ENCODE results near the gene RRP36. TPM values are rescaled to one million over a fixed set of nuclear protein-coding genes. Genes with fewer than 3 reads are reported as not detected.

The RRP36 gene
- total RNA-seq, 3 donors from 2014 or later = 98.1 to 103 (median 100) TPM

- Mint-ChIP-seq H3K4me1 (ENCODE audit: low read depth) (peaks cover 56% of the 10 kb centered on the region), H3K27me3 (ENCODE audit: low read depth) (no peaks in the 10 kb centered on the region), H3K9me3 (no peaks in the 10 kb centered on the region), H3K4me3 (peak overlapping the region; percentile 95), H3K36me3 (ENCODE audit: insufficient read depth) (peaks cover 18% of the 10 kb centered on the region)
- ATAC-seq (no peak), DNase-seq (no peak)
Observed at GRCh38 chr6:43014434-43014909, 7.0 kb upstream of the RRP36 start.

- H3K27me3 Mint-ChIP-seq (ENCODE audit: low read depth) = no peaks in the 10 kb centered on the region
- DNase-seq (no peak), ATAC-seq (no peak)
- H3K9me3 Mint-ChIP-seq = no peaks in the 10 kb centered on the region
- peak overlapping the region; percentile 38 for H3K4me3 Mint-ChIP-seq
- H3K4me1 Mint-ChIP-seq (ENCODE audit: low read depth) = peaks cover 61% of the 10 kb centered on the region
- H3K36me3 Mint-ChIP-seq (ENCODE audit: insufficient read depth) = peaks cover 17% of the 10 kb centered on the region
Observed at GRCh38 chr6:43016176-43016942, 5.1 kb upstream of the RRP36 start.

DNA sequence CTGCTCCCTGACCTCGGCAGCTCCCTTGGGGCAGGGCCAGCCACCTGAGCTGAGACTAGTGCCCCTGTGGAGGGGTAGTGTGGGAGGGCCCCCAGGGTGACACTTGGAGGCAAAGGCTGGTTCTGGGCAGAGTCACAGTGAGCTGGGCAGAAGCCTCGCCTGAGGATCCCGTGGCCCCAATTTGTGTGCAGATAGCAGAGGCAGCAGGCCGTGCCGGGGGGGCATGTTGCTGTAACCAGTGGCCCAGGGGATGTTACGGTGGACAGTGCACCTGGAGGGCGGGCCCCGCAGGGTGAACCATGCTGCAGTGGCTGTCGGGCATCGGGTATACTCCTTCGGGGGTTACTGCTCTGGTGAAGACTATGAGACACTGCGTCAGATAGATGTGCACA is 4.5 kb upstream of the RRP36 start:
- DNase-seq (no peak), ATAC-seq (no peak)
- Mint-ChIP-seq H3K9me3 (no peaks in the 10 kb centered on the region), H3K4me1 (ENCODE audit: low read depth) (peaks cover 58% of the 10 kb centered on the region), H3K4me3 (no peak overlapping the region), H3K27me3 (ENCODE audit: low read depth) (no peaks in the 10 kb centered on the region), H3K36me3 (ENCODE audit: insufficient read depth) (peaks cover 15% of the 10 kb centered on the region)

GRCh38 chr6:43019152-43019551 is 2.3 kb upstream of the RRP36 start:
- no peaks in the 10 kb centered on the region for H3K27me3 Mint-ChIP-seq (ENCODE audit: low read depth)
- H3K9me3 Mint-ChIP-seq = no peaks in the 10 kb centered on the region
- no peak for ATAC-seq
- peaks cover 16% of the 10 kb centered on the region for H3K36me3 Mint-ChIP-seq (ENCODE audit: insufficient read depth)
- peaks cover 49% of the 10 kb centered on the region for H3K4me1 Mint-ChIP-seq (ENCODE audit: low read depth)
- H3K4me3 Mint-ChIP-seq = peak overlapping the region; percentile 12
- no peak for DNase-seq

GRCh38 chr6:43020052-43020705 is 1.2 kb upstream of the RRP36 start:
- Mint-ChIP-seq H3K27me3 (ENCODE audit: low read depth) (no peaks in the 10 kb centered on the region), H3K9me3 (no peaks in the 10 kb centered on the region), H3K4me1 (ENCODE audit: low read depth) (peaks cover 48% of the 10 kb centered on the region), H3K36me3 (ENCODE audit: insufficient read depth) (peaks cover 23% of the 10 kb centered on the region), H3K4me3 (peak overlapping the region; percentile 97)
- DNase-seq (no peak), ATAC-seq (no peak)

- no peaks in the 10 kb centered on the region for H3K27me3 Mint-ChIP-seq (ENCODE audit: low read depth)
- peak overlapping the region; percentile 97 for H3K4me3 Mint-ChIP-seq
- peaks cover 44% of the 10 kb centered on the region for H3K4me1 Mint-ChIP-seq (ENCODE audit: low read depth)
- H3K9me3 Mint-ChIP-seq = no peaks in the 10 kb centered on the region
- no peak for DNase-seq
- no peak for ATAC-seq
- peaks cover 25% of the 10 kb centered on the region for H3K36me3 Mint-ChIP-seq (ENCODE audit: insufficient read depth)
Observed at GRCh38 chr6:43020847-43021246, 576 bp upstream of the RRP36 start.

- DNase-seq (no peak), ATAC-seq (no peak)
- H3K36me3 Mint-ChIP-seq (ENCODE audit: insufficient read depth) = peaks cover 29% of the 10 kb centered on the region
- peak overlapping the region; percentile 17 for H3K4me3 Mint-ChIP-seq
- H3K27me3 Mint-ChIP-seq (ENCODE audit: low read depth) = no peaks in the 10 kb centered on the region
- H3K9me3 Mint-ChIP-seq = no peaks in the 10 kb centered on the region
- peaks cover 25% of the 10 kb centered on the region for H3K4me1 Mint-ChIP-seq (ENCODE audit: low read depth)
Observed at GRCh38 chr6:43024436-43024835, 3.0 kb downstream of the RRP36 start.

- Mint-ChIP-seq H3K36me3 (ENCODE audit: insufficient read depth) (peaks cover 28% of the 10 kb centered on the region), H3K4me3 (no peak overlapping the region), H3K27me3 (ENCODE audit: low read depth) (no peaks in the 10 kb centered on the region), H3K4me1 (ENCODE audit: low read depth) (peaks cover 20% of the 10 kb centered on the region), H3K9me3 (no peaks in the 10 kb centered on the region)
- ATAC-seq = no peak
- no peak for DNase-seq
Observed at GRCh38 chr6:43026365-43026764, 4.9 kb downstream of the RRP36 start.

DNA sequence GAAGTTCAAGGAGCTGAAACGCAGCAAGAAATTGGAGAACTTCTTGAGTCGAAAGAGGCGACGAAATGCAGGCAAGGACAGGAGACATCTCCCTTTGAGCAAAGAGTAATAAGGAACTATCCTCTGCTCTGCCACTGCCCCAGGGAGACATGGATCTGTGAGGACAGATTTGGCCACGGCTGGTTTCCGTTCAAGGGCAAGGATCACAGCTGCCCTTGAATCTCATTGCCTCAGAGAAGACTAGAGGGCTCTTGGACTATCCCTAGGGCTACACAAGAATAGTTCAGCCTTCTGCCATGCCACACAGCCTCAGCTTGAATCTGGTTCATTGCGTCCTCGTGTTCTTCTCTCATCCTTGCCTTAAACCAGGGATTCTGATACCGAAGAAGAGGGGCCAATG is 7.7 kb downstream of the RRP36 start:
- no peaks in the 10 kb centered on the region for H3K9me3 Mint-ChIP-seq
- no peak overlapping the region for H3K4me3 Mint-ChIP-seq
- peaks cover 34% of the 10 kb centered on the region for H3K36me3 Mint-ChIP-seq (ENCODE audit: insufficient read depth)
- DNase-seq = no peak
- no peaks in the 10 kb centered on the region for H3K27me3 Mint-ChIP-seq (ENCODE audit: low read depth)
- peaks cover 8% of the 10 kb centered on the region for H3K4me1 Mint-ChIP-seq (ENCODE audit: low read depth)
- ATAC-seq = no peak

GRCh38 chr6:43032326-43032725 is 10.9 kb downstream of the RRP36 start:
- Mint-ChIP-seq H3K36me3 (ENCODE audit: insufficient read depth) (peaks cover 23% of the 10 kb centered on the region), H3K27me3 (ENCODE audit: low read depth) (no peaks in the 10 kb centered on the region), H3K9me3 (no peaks in the 10 kb centered on the region), H3K4me1 (ENCODE audit: low read depth) (no peaks in the 10 kb centered on the region), H3K4me3 (no peak overlapping the region)
- ATAC-seq (no peak), DNase-seq (no peak)

DNA sequence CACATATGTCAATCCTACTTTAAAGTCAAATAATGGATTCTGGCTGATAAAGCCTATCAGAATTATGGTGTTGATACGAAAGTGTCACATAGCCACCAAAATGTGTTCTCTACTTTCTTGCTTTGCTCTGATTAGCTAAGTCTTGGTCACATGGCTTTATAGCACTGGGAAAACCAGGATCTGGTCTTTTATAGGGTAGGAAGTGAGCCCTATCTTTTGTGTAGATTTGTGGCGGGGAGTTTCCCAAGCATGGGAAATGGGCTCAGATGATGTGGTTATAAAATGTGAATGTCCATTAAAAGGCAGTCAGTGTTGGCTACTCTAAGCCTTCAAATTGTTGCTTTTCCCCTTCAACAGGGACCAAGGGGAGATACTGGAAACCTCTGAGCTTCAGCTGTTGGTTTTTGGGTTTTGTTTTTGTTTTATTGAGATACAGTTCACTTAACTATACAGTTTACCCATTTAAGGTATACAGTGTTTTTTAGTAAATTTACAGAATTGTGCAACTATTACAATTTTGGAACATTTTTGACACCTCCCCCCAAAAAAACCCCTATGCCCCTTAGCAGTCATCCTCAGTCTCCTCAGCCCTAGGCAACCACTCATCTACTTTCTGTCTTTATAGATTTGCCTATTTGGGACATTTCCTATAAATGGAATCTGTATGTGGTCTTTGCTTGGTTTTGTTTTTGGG is 12.2 kb downstream of the RRP36 start:
- DNase-seq (no peak), ATAC-seq (no peak)
- no peaks in the 10 kb centered on the region for H3K9me3 Mint-ChIP-seq
- H3K4me1 Mint-ChIP-seq (ENCODE audit: low read depth) = no peaks in the 10 kb centered on the region
- no peak overlapping the region for H3K4me3 Mint-ChIP-seq
- H3K36me3 Mint-ChIP-seq (ENCODE audit: insufficient read depth) = peaks cover 31% of the 10 kb centered on the region
- no peaks in the 10 kb centered on the region for H3K27me3 Mint-ChIP-seq (ENCODE audit: low read depth)

GRCh38 chr6:43034190-43034525 is 12.7 kb downstream of the RRP36 start:
- ATAC-seq = no peak
- H3K36me3 Mint-ChIP-seq (ENCODE audit: insufficient read depth) = peaks cover 33% of the 10 kb centered on the region

GRCh38 chr6:43035495-43036194 is 14.2 kb downstream of the RRP36 start:
- DNase-seq = no peak
- no peaks in the 10 kb centered on the region for H3K9me3 Mint-ChIP-seq
- H3K27me3 Mint-ChIP-seq (ENCODE audit: low read depth) = no peaks in the 10 kb centered on the region
- peaks cover 28% of the 10 kb centered on the region for H3K36me3 Mint-ChIP-seq (ENCODE audit: insufficient read depth)
- ATAC-seq = no peak
- no peaks in the 10 kb centered on the region for H3K4me1 Mint-ChIP-seq (ENCODE audit: low read depth)
- H3K4me3 Mint-ChIP-seq = no peak overlapping the region

More at GRCh38 chr6:43034190-43034525, 12.7 kb downstream of the RRP36 start:
- no peak for DNase-seq
- H3K9me3 Mint-ChIP-seq = no peaks in the 10 kb centered on the region
- H3K27me3 Mint-ChIP-seq (ENCODE audit: low read depth) = no peaks in the 10 kb centered on the region
- no peaks in the 10 kb centered on the region for H3K4me1 Mint-ChIP-seq (ENCODE audit: low read depth)
- H3K4me3 Mint-ChIP-seq = no peak overlapping the region

- DNase-seq = no peak
- no peak overlapping the region for H3K4me3 Mint-ChIP-seq
- H3K9me3 Mint-ChIP-seq = no peaks in the 10 kb centered on the region
- H3K36me3 Mint-ChIP-seq (ENCODE audit: insufficient read depth) = peaks cover 30% of the 10 kb centered on the region
- no peaks in the 10 kb centered on the region for H3K4me1 Mint-ChIP-seq (ENCODE audit: low read depth)
- no peaks in the 10 kb centered on the region for H3K27me3 Mint-ChIP-seq (ENCODE audit: low read depth)
- no peak for ATAC-seq
Observed at GRCh38 chr6:43036712-43037111, 15.3 kb downstream of the RRP36 start.

Measured in activated T-cell treated with anti-CD3 and anti-CD28 coated beads, Interleukin-2, amount 50 U/mL, for 4 hours (primary cell).